Liver (tissue), 9 donors: ENCODE data around the gene KLK14. TPM values are rescaled to one million over a fixed set of nuclear protein-coding genes. Genes with fewer than 3 reads are reported as not detected.

Experiments
- DNase-seq: peaks from one replicate; pipeline ENCODE4 v3.0.0-alpha.2; 2017; ENCODE audit warnings: low spot score
- H3K27ac ChIP-seq, 2 donors: one replicate each; pipeline ENCODE4 v1.7.0; 2013; ENCODE audit warnings: inconsistent platforms in 2 of 2, low read length in 2 of 2, control low read depth in 1 of 2, low read depth in 1 of 2, mild to moderate bottlenecking in 1 of 2
- H3K27me3 ChIP-seq, 4 donors: one replicate each; pipeline versions ENCODE4 v1.6.1 to v1.7.0; 2013; ENCODE audit warnings: low read length in 3 of 4, inconsistent platforms in 1 of 4, mild to moderate bottlenecking in 1 of 4, moderate library complexity in 1 of 4; ENCODE audit not compliant: control insufficient read depth in 4 of 4, insufficient read depth in 4 of 4
- H3K36me3 ChIP-seq, 4 donors: one replicate each; pipeline versions ENCODE4 v1.6.1 to v1.7.0; 2013; ENCODE audit warnings: low read length in 3 of 4, mild to moderate bottlenecking in 3 of 4, low read depth in 1 of 4, moderate library complexity in 1 of 4; ENCODE audit not compliant: control insufficient read depth in 4 of 4, insufficient read depth in 3 of 4
- H3K4me1 ChIP-seq, 4 donors: one replicate each; pipeline versions ENCODE4 v1.6.1 to v1.7.0; 2013; ENCODE audit warnings: low read length in 3 of 4, mild to moderate bottlenecking in 3 of 4, moderate library complexity in 1 of 4; ENCODE audit not compliant: control insufficient read depth in 4 of 4, insufficient read depth in 4 of 4
- H3K4me3 ChIP-seq, 3 donors: one replicate each; pipeline versions ENCODE4 v1.6.1 to v1.7.0; 2013; ENCODE audit warnings: low read length in 3 of 3, control low read depth in 1 of 3, low read depth in 1 of 3, mild to moderate bottlenecking in 1 of 3
- H3K9ac ChIP-seq, 2 donors: one replicate each; pipeline ENCODE4 v1.7.0; 2013; ENCODE audit warnings: low read length in 2 of 2, mild to moderate bottlenecking in 2 of 2, moderate library complexity in 2 of 2, control low read depth in 1 of 2, low read depth in 1 of 2
- H3K9me3 ChIP-seq, 4 donors: one replicate each; pipeline versions ENCODE4 v1.6.1 to v1.7.0; 2013; ENCODE audit warnings: low read length in 3 of 4; ENCODE audit not compliant: control insufficient read depth in 4 of 4
- CTCF ChIP-seq: fragments of 150-350 bp; IDR thresholded peaks from 2 replicates; pipeline ENCODE4 v1.5.1; 2017; ENCODE audit warnings: improper control_type of control experiment, low read depth, low read length; ENCODE audit not compliant: missing input control
- EGR1 ChIP-seq, 2 donors: IDR thresholded peaks; 2 replicates each; pipeline ENCODE4 v1.6.1; 2016 to 2018; ENCODE audit warnings: antibody characterized with exemption in 2 of 2, low read depth in 2 of 2
- GABPA ChIP-seq, 2 donors: IDR thresholded peaks in 1 of 2; conservative IDR thresholded peaks in 1 of 2; 2 replicates each; pipeline ENCODE4 v1.6.1; 2016; ENCODE audit warnings: antibody characterized with exemption in 2 of 2, mild to moderate bottlenecking in 1 of 2, moderate library complexity in 1 of 2
- HNF4A ChIP-seq, 2 donors: conservative IDR thresholded peaks; 2 replicates each; pipeline ENCODE4 v1.6.1; 2016; ENCODE audit warnings: antibody characterized with exemption in 2 of 2, mild to moderate bottlenecking in 2 of 2
- NR2F2 ChIP-seq: IDR thresholded peaks from 2 replicates; pipeline ENCODE4 v1.6.1; 2016; ENCODE audit warnings: antibody characterized with exemption
- RAD21 ChIP-seq, 2 donors: IDR thresholded peaks; 2 replicates each; pipeline ENCODE4 v1.6.1; 2016; ENCODE audit warnings: antibody characterized with exemption in 2 of 2, mild to moderate bottlenecking in 2 of 2
- REST ChIP-seq: IDR thresholded peaks from 2 replicates; pipeline ENCODE4 v1.6.1; 2016; ENCODE audit warnings: antibody characterized with exemption, mild to moderate bottlenecking
- SP1 ChIP-seq: IDR thresholded peaks from 2 replicates; pipeline ENCODE4 v1.6.1; 2018; ENCODE audit warnings: antibody characterized with exemption, mild to moderate bottlenecking
- TAF1 ChIP-seq: conservative IDR thresholded peaks from 2 replicates; pipeline ENCODE4 v1.6.1; 2016; ENCODE audit warnings: antibody characterized with exemption, mild to moderate bottlenecking
- YY1 ChIP-seq: IDR thresholded peaks from 2 replicates; pipeline ENCODE4 v1.6.1; 2016; ENCODE audit warnings: antibody characterized with exemption, mild to moderate bottlenecking
- ZBTB33 ChIP-seq: IDR thresholded peaks from 2 replicates; pipeline ENCODE4 v1.6.1; 2016; ENCODE audit warnings: antibody characterized with exemption
- WGBS: extraction: QIAGEN DNeasy Blood & Tissue Kit; methylation state at CpG from one replicate; pipeline ENCODE4 v1.1.7; 2013; 5-methylcytosine and 5-hydroxymethylcytosine counted together
- polyA plus RNA-seq, 2 donors: library from polyadenylated mRNA; stranded (reverse) in 1 of 2; unstranded in 1 of 2; fragments of 200-250 nt in 1 of 2; fragments of >200 nt in 1 of 2; fragmentation: Nextera tagmentation in 1 of 2; extraction: Ambion mirVana in 1 of 2; gene quantifications; one replicate each; pipeline versions ENCODE4 v1.2.1 to v1.2.3, GENCODE V29; 2013 to 2015
- total RNA-seq, 2 donors: library from RNA; depleted of rRNA; stranded (reverse); fragments of >200 nt; gene quantifications; one replicate each; pipeline ENCODE4 v1.2.3, GENCODE V29; 2014
- donor health status: healthy.
- donor health status: healthy.
- donor health status: healthy.
- donor health status: healthy.
- donor health status: healthy.

Gene KLK14
- total and polyA plus RNA-seq, 4 donors, result 0.06 TPM; not detected in 3

- no peak overlapping the region for H3K4me3 ChIP-seq
- TF ChIP-seq YY1, result no peak
- TF ChIP-seq HNF4A (conservative IDR thresholded peaks at IDR 0.05), result no peak
- TF ChIP-seq GABPA (IDR thresholded peaks at IDR 0.05 in 1 of 2, conservative IDR thresholded peaks at IDR 0.05 in 1 of 2), result no peak
- TF ChIP-seq TAF1, result no peak
- H3K27ac ChIP-seq, result no peak overlapping the region
- no peaks in the 10 kb centered on the region for H3K27me3 ChIP-seq
- no peak overlapping the region for H3K9ac ChIP-seq
- no peak for DNase-seq
- peaks cover 3 to 18% (median 10%) of the 10 kb centered on the region in 4 donors for H3K36me3 ChIP-seq
- 75% methylated on average over 3 of the region's 3 CpGs for WGBS
- peaks cover 0 to 3% (median 0%) of the 10 kb centered on the region in 4 donors for H3K4me1 ChIP-seq
- H3K9me3 ChIP-seq, result no peaks in the 10 kb centered on the region
Observed at GRCh38 chr19:51100601-51101000, 17.9 kb upstream of the KLK14 start.

- Histone ChIP-seq H3K36me3 (peaks cover 0 to 16% (median 7%) of the 10 kb centered on the region in 4 donors), H3K27ac (no peak overlapping the region)
- WGBS, result 88% methylated on average over 22 of the region's 22 CpGs
Observed at GRCh38 chr19:51099047-51099382, 16.3 kb upstream of the KLK14 start.

More at GRCh38 chr19:51099047-51099382, 16.3 kb upstream of the KLK14 start:
- H3K27me3 ChIP-seq, result no peaks in the 10 kb centered on the region
- no peak for TF ChIP-seq ZBTB33
- TF ChIP-seq REST, result no peak
- no peak for TF ChIP-seq TAF1
- no peak for TF ChIP-seq NR2F2
- no peak for TF ChIP-seq CTCF
- TF ChIP-seq EGR1 (IDR thresholded peaks at IDR 0.05; ENCODE audit: low read depth in 2 of 2), result no peak
- TF ChIP-seq SP1, result no peak
- no peak for TF ChIP-seq GABPA (IDR thresholded peaks at IDR 0.05 in 1 of 2, conservative IDR thresholded peaks at IDR 0.05 in 1 of 2)
- TF ChIP-seq RAD21 (IDR thresholded peaks at IDR 0.05), result no peak
- no peak overlapping the region for H3K4me3 ChIP-seq
- H3K4me1 ChIP-seq, result peaks cover 0 to 3% (median 0%) of the 10 kb centered on the region in 4 donors
- no peak overlapping the region for H3K9ac ChIP-seq
- no peak for DNase-seq
- H3K9me3 ChIP-seq, result no peaks in the 10 kb centered on the region
